ENCODE results near the gene CST5.
"Not testable (repeated sequence)": the region's sequence is repeated elsewhere in the genome, so short reads cannot be mapped to it uniquely, and the experiment has no call there.

Gene CST5, protein sequence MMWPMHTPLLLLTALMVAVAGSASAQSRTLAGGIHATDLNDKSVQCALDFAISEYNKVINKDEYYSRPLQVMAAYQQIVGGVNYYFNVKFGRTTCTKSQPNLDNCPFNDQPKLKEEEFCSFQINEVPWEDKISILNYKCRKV

DNA sequence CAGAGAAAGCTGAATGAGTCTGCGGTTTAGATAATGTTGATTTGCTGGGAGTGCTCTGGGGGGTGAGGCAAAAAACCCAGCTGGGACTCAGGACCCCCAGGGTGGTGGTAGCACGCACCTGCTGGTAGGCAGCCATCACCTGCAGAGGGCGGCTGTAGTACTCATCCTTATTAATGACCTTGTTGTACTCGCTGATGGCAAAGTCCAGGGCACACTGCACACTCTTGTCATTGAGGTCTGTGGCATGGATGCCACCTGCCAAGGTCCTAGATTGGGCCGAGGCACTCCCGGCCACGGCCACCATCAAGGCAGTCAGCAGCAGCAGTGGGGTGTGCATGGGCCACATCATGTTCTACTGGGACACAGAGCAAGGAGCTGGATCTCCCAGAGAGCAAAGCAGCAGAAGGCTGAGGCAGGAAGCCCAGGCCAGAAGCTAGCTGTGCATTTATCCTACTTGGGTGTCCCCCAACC, at the start of gene CST5:
Gene CST5 (minus strand): TSS at position 421 of the 471 bp plus-strand sequence. CDS start 72 bp downstream, at position 349.
- no peak for DNase-seq

DNA sequence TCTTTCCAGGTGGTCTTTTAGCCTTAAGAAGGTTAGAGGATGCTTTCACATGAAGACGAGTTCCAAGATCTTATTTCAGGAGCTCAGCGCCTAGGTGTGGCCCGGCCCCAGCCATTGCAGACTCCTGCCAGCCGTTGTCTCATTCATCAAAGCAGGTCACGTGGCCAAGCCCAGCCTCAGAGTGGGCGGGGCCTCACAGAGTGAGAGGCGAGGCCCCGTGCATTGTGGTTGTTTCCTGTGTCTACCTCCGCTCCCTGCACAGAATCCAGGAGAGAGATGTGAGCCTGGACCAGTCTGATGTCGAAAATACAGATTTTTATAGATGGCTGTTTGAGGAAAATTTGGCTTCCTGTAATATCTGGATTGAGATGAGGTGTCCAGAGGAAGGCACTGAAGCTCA, 49.2 kb upstream of the CST5 start:
- peak; percentile 3 for DNase-seq

DNA sequence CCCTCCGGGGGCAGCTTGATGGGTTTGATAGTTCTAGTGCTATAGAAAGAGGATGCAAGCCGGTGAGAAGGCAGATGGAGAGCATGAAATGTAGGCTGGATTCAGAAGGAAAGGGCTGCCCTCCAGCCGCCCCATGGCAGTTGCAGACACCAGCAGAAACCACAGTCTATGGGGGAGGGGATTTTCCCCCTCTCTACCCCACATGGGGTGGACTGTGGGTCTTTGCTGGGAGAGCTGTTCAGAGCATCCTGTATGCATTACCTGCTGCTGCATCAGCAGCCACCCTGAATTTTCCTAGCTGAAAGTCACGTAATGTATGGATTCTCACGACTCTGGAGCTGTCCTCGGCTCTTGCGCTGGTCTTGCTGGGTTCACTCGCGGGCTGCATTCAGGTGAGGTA, 48.8 kb upstream of the CST5 start:
- no peak for DNase-seq

DNA sequence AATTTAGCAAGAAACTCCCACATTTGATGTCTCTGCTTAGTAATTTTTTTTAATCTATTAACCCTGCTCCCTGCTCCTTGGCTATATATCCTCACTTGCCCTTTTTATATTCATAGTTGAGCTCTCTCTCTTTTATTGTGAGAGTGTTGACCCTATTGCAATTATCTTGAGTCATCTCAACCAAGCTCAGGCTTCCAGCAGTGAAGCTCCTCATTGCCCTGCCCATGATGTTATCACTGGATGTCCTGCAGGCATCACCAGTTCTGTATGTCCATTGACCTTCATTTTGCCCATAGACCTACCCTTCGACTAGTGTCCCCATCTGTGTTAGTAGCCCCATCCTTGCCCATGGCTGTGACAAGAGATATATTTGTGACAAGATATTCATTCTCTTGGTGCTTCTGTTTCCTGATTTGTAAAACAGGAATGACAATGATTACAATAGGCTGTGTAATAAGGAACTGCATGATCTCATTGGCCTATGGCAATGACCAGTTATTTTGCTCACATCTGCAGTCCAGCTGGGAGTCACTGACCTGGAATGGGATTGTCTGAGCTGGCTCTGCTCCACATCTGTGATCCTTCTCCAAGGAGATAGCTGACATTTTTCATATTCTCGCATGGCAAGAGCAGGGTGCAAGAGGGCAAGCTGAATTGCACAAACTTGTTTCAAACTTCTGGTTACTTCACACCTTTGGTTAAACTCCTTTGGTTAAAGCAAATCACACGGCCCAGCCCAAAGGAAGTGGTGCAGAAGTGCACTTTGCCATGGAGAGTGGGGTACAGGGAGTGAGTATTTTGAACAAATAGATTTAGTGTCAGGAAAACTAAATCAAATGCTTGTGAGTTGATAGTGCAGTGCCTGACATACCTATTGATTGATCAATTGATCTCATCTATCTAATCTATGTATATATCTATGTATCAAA, 47.7 kb upstream of the CST5 start:
- DNase-seq, result no peak

DNA sequence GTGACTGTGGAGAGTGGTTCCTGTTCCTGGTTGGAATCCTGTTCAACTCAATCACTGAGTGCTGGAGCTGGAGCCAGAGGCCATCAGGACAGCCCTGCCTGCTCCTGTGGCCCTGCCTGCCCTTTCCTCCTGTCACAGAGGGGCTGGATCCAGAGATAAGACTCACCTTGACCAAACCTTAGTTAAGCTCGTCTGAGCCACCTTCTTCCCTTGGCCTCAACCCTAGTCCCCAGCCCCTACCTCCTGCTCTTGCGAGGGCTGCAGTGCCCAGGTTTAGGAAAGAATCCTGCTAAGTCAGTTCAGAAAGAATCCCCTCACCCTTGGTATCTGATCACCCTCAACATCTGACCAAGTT, 47.0 kb upstream of the CST5 start:
- no peak for DNase-seq

DNA sequence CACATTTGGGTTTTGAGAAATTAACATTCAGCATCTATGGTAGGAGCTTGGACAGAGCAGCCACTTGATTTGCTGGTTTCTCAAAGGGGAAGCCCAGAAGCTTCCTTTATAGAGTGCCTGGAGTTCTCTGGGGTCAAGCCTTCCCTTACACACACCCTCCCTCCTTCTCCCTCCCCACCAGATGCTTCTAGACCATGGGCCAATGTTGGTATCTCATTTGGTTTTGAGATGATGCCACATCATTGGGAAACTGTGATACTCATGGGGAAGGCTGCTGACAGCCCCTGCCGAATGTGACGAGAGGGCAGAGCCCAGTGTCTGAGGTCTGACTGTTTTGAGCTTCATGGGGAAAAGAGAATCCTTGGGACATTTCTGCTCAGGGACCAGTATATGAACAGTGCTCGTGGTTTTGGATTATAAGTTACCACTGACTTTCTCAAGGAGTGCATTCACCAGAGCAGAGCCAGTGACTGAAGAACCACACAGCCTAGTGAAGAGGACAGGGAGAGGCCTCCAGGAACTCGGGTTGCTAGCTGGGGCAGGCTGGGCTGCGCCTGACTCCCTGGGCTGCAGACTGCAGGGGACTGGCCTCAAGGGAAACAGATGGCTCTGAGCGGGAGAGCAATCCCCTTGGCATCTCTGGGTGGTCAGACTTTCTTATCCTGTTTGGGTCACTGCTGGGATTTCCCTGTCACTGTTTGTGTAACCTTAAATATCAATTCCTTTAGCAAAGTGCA, 46.4 kb upstream of the CST5 start:
- DNase-seq, result no peak

DNA sequence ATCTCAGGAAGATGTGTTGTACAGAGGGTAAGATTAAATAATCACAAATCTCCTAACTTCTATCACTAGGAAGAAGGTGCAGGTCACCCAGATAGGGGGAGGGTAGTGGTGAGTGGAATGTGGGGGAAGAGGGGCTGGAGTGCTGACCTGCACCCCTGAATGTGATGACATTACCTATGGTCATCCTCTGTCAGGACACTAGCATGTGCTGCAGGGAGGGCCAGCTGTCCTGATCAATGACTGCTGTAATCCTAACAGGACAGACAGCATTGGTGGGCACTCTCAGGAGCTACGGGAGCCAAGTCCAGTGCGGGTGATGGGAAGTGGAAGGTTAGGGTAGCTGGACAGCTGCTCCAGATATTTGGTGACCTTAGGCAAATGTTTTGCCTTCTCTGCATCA, 45.2 kb upstream of the CST5 start:
- DNase-seq, result no peak

DNA sequence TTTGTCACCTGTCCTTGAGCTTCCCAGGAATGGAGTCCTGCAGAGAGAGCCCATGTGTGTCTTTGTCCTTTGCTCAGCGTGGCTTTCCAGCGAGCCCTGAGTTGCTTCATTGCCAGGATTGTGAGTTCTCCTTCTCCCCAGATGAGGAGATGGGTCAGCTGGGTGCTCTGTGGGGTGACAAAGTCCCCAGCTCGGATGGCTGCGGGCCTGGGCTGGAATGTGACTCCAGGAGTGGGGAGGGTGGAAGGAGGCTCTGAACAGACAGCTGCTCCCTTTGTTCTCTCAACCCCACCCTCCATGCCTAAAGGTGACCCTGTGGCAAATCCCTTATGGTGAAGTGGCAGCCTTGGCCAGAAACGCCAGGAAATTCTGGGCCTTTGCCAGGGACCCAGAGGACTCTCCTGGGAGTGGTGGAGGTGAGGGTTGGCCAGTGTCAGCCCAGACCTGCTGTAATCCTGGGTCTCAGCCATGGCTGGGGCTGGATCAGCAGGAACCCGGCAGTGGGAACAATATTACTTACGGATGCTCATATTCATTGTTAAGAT, 44.4 kb upstream of the CST5 start:
- no peak for DNase-seq

DNA sequence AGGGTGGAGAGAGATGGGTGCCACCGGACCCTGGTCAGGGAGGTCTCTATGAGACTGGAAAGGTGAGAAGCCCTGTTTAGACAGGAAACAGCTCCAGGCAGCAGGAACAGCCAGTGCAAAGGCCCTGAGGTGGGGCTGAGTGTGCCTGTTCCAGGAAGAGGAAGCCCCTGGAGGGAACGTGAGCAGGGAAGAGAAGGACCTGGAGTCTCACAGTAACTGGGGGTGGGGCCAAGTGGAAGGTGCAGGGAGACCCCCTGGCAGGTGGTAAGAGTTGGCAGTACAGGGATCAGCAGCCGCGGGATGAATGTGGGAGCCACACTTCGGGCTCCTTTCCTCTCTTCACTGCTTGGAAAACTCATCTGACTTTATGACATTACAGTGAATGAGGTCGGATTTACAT, 43.8 kb upstream of the CST5 start:
- DNase-seq, result no peak

DNA sequence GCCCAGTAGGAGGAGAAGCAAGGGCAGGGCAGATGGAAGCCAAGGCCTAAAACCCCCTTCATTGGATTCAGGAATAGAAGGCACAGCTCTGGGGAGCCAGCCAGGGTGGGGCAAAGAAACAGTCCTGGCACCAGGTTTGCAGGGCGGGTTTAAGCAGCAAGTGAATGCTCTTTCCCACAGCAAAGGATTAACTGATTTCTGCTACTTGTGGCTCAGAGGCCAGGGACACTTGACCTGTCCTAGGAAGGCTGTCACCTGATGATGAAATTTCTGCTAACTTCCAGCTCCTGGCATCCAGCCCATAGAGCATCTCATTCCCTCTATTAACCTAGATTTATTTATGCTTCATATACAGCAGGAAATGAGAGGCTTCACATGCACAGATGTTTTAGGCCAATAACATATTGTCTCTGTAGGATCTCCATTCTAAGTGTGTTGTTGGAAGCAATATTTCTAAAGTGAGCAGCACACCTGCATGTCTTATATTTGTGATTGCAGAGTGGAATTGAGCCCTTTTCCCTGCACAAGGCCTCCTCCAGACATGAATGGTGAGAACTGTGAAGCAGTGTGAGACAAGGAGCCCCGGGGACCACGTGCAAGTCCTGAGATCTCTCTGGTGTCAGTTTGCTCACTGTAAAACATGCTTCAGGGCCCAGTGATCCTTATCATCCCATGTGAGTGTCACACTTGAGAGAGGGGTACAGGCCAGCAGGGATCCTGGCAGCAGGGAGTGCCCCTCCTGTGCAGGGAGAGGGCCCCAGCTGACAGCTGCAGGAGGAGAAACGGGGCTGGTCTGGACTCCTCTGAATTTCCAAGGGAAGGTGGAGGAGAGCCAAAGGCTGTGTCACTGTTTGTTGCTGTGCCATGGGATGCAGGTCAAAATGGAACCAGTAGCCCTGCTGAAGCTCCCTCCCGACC, 41.1 kb upstream of the CST5 start:
- DNase-seq, result no peak

DNA sequence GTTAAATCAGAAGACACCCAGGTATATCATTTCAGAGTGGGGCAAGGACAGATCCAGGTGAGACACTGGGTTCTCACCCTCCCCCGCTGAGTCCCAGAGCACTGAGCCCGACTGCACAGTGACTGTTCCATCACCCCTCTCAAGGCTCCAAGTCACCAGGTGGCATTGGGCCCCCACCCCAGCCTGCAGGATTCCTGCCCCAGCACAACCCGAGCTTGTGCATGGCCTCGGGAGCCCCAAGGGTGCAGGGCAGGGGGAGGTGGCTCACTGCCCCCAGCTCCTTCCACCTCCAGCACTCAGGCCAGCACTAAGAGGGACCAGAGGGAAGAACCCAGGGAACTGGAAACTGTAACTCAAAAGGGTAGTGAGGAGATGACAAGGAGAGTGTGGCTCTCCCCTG, 39.3 kb upstream of the CST5 start:
- DNase-seq, result no peak

DNA sequence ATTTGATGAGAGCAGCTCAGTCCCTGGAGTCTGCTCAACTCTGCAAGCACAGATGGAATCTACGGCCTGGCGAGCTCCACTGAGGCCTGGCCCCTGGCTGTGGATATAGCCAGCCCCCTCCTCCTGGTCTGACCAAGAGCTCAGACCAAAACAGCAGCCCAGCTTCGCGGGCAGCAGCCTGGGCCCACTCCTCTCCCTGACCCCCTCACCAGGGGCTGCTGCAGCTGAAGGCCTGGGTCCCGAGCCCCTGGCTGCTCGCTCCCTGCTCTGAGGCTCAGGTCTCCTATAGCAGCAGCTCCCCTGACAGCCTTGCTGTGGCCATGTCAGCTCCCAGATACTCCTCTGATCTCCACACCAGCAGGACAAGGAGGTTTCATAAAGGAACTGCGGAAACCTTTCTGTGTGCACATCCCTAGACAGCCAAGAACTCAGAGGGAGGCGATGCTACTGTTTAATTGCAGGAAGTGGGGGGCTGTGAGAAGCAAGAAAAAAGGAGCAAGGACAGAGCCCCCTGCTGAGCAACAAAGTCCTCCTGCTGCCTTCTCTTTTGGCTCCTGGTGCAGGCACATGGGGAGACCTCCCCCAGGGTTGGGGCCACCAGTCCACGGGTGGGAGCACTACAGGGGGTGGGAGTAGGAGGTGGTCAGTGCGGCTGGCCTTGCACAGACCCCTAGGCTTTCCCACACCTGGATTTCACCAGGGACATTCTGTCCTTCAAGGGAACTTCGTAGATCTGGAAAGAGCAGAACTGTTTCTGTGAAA, 38.7 kb upstream of the CST5 start:
- no peak for DNase-seq

DNA sequence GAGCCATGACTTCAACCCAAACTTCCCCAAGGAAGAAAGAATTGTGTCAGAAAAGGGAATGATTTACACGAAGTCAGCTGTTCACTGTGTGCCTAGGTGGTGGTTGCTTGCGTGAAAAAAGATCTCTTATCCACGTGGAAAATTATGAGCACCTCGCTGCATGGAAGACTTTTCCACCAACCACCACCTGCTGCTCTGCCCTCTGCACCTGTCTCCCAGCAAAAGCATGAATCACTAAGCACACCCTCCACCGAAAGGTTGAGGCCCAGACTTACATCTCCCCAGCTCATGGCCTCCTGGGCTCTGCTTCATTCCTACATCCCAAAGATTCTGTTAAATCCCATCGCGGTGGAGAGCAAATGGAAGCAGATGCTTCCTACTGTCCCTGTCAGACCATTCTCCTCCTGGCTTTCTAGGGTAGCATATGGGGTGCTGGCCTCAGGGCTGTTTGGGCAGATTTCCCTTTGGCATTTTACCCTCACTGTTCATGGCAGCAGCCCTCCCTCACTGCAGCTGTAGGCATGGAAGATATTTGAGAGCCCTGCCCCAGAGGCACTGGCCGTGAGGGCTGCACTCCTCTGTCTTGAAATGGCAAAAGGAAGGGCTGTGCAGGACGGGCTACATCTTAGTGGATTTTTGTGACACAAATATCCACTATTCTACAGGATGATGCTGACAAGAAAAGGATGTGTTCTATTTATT, 37.6 kb upstream of the CST5 start:
- DNase-seq, result no peak

DNA sequence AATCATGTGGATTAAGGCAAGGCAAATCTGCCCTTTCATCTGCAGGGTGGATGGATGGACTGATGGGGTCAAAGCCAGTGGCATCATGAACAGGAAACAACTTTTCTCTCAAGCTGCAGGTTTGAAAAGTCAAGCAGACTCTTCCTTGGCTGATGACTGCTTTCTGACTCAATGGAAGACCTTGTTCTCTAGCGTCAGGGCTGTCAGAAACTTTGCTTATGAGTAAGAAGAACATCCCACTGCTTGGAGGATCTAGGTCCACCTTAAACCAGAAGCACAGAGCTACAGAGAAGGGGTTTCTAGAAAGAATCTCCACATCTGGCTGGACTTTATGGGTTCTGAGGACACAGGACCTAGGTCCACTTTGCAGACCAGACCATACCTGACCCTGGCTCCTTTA, 36.3 kb upstream of the CST5 start:
- peak; percentile 3 for DNase-seq

DNA sequence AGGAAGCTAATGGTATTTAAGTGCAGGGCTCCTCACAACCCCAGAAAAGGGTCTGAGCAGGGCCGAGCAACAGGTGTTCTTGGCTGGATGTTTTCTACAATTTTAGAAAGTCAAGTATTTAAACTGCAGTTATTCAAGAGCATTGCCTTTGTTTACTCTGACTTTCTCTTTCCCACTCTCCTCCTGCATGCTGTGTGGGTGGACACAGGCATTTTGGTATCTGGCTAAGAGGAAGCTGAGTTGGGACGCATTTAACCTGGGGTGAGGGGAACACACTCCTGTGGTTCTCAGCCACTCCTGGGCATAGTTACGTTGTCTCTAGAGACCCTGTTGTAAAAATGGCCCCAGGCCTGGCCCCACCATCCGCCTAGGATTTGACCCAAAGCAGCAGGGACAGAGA, 34.9 kb upstream of the CST5 start:
- DNase-seq, result not testable (repeated sequence)

DNA sequence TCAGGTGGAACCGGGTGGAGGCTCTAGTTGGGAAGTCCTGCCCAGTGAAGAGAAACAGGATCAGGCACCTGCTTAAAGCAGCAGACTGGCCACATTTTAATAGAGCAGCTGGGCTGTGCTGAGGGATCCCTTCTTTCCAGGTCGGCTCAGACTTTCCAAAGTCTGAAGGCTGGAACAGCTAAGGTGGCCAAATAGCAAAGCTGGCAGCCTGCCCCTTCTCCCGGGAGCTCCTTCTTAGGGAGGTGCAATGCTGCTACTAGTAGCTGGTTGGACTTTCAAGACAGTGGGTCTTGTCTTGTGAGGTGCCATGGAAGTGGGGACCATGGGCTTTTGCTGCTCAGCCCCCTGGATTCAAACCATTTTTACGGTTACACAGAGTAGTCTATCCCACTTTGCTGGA, 30.7 kb upstream of the CST5 start:
- DNase-seq, result no peak

DNA sequence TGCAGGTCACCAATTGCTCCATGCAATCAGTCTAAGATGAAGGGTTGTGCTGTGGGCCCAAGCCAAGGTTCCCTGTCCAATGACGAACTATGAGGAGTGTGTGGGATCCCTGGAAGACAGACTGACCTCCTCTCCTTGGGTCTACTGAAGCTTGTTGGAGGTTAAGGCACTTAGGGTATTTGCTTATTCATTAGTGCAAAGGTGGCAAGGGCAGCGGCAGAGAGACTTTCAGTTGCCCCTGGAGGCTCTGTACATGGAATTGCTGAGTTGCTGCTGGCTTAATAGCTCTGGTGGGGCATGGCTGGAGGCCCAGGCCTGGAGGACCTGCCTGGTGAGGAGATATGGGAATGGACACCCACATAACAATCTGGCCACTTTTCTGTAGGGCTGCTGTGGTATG, 29.8 kb upstream of the CST5 start:
- no peak for DNase-seq

DNA sequence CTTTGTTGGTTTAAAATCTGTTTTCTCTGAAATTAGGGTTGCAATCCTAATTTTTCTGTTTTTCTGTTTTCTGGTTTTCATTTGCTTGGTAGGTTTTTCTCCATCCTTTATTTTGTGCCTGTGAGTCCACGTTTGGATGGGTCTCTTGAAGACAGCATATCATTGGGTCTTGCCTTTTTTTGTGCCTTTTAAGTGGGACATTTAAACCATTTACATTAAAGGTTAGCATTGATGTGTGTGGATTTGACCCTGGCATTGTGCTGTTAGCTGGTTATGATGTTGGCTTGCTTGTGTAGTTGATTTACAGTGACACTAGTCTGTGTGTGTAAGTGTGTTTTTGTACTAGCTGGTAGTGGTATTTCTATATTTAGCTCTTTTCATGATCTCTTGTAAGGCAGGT, 28.0 kb upstream of the CST5 start:
- DNase-seq, result no peak

DNA sequence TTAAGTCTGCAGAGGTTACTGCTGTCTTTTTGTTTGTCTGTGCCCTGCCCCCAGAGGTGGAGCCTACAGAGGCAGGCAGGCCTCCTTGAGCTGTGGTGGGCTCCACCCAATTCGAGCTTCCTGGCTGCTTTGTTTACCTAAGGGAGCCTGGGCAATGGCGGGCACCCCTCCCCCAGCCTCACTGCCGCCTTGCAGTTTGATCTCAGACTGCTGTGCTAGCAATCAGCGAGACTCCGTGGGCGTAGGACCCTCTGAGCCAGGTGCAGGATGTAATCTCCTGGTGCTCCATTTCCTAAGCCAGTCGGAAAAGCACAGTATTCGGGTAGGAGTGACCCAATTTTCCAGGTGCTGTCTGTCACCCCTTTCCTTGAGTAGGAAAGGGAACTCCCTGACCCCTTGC, 22.8 kb upstream of the CST5 start:
- not testable (repeated sequence) for DNase-seq

DNA sequence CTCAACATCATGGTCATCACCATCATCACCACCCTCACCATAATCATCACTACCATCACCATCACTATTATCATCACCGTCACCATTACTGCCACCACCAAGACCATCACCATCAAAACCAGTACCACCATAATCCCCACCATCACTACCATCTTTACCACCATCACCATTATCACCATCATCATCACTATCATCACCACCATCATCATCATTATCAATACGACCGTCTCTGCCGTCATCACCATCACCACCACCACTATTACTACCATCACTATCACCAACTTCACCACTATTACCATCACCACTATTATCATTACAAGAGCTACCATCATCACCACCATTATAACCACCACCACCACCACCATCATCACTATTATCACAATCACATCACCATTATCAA, 11.3 kb upstream of the CST5 start:
- not testable (repeated sequence) for DNase-seq

DNA sequence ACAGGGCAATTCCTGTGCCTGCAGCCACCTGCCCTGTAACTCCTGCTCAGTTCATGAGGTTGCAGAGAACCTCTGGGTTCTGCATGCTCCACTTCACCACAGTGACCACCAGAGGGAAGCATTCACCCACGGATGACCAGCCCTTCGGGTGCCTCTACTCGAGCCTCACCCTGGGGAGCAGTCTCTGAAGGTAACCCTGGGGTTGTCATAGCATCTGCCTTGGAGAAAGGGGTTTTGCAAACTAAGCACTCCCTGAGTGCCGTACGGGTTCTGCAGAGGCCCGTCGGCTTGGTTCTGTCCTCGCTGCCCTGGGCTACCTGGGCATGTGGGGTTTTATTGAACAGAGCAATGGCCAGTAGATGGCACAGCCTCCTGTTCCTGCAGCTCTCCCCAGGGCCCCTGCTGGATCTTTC, 10.2 kb upstream of the CST5 start:
- peak; percentile 66 for DNase-seq

Data from activated CD4-positive, alpha-beta T cell treated with anti-CD3 and anti-CD28 coated beads, Interleukin-2, amount 50 U/mL, for 16 hours (primary cell).